Ishikawa (cell line): ENCODE measurements around the gene SMIM9.

Source experiments
- CREB1 ChIP-seq: IDR thresholded peaks from 2 replicates; pipeline ENCODE4 v1.6.1; 2012; ENCODE audit warnings: low read depth
- EP300 ChIP-seq: IDR thresholded peaks from 2 replicates; pipeline ENCODE4 v1.6.1; 2012; ENCODE audit warnings: borderline replicate concordance
- RAD21 ChIP-seq: IDR thresholded peaks from 2 replicates; pipeline ENCODE4 v1.6.1; 2012; ENCODE audit warnings: low read depth
- TAF1 ChIP-seq: IDR thresholded peaks from 2 replicates; pipeline ENCODE4 v1.6.1; 2012; ENCODE audit warnings: low read depth, mild to moderate bottlenecking
- TEAD4 ChIP-seq: IDR thresholded peaks from 2 replicates; pipeline ENCODE4 v1.6.1; 2012
- YY1 ChIP-seq: IDR thresholded peaks from 2 replicates; pipeline ENCODE4 v1.6.1; 2012; ENCODE audit warnings: low read depth
- ZBTB7A ChIP-seq: IDR thresholded peaks from 2 replicates; pipeline ENCODE4 v1.6.1; 2012; ENCODE audit warnings: low read depth
- TF ChIP-seq, protein P1 (sequence below): IDR thresholded peaks from 2 replicates; pipeline ENCODE4 v1.6.1; 2012; ENCODE audit warnings: low read depth, mild to moderate bottlenecking
- TF ChIP-seq, protein P2 (sequence below): IDR thresholded peaks from 2 replicates; pipeline ENCODE4 v1.6.1; 2012

DNA sequence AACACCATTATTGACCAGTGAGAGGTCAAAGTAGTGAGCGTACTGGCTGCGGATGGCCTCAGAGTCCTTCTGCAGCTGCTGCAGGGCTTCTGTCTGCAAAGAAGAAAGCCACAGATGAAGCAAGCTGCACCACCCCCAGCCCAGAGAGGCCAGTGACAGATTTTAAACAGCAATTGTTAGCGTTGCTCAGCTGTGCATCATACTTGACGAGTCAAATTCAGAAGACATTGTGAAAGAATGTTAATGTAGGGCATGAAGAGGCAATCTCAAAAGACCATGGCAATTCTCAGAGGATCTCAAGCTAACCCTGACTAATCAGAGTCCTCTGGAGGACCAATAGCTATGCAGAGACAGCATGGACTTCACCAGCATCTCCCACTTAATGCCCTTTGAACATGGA is 55.2 kb downstream of the SMIM9 start:
- TF ChIP-seq, protein P1, sequence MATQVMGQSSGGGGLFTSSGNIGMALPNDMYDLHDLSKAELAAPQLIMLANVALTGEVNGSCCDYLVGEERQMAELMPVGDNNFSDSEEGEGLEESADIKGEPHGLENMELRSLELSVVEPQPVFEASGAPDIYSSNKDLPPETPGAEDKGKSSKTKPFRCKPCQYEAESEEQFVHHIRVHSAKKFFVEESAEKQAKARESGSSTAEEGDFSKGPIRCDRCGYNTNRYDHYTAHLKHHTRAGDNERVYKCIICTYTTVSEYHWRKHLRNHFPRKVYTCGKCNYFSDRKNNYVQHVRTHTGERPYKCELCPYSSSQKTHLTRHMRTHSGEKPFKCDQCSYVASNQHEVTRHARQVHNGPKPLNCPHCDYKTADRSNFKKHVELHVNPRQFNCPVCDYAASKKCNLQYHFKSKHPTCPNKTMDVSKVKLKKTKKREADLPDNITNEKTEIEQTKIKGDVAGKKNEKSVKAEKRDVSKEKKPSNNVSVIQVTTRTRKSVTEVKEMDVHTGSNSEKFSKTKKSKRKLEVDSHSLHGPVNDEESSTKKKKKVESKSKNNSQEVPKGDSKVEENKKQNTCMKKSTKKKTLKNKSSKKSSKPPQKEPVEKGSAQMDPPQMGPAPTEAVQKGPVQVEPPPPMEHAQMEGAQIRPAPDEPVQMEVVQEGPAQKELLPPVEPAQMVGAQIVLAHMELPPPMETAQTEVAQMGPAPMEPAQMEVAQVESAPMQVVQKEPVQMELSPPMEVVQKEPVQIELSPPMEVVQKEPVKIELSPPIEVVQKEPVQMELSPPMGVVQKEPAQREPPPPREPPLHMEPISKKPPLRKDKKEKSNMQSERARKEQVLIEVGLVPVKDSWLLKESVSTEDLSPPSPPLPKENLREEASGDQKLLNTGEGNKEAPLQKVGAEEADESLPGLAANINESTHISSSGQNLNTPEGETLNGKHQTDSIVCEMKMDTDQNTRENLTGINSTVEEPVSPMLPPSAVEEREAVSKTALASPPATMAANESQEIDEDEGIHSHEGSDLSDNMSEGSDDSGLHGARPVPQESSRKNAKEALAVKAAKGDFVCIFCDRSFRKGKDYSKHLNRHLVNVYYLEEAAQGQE, result no peak
- TF ChIP-seq ZBTB7A (no peak), RAD21 (no peak), TEAD4 (no peak), EP300 (no peak), CREB1 (no peak), TAF1 (no peak), YY1 (no peak)
- TF ChIP-seq, protein P2, sequence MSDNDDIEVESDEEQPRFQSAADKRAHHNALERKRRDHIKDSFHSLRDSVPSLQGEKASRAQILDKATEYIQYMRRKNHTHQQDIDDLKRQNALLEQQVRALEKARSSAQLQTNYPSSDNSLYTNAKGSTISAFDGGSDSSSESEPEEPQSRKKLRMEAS, result no peak
